ENCODE results near the gene ADAM29.

The ADAM29 gene

GRCh38 chr4:174935607-174936006 is 17.4 kb downstream of the ADAM29 start:
- H3K36me3 ChIP-seq (ENCODE audit: control insufficient read depth, insufficient read depth, low read length), result no peaks in the 10 kb centered on the region
- H3K4me1 ChIP-seq, result no peaks in the 10 kb centered on the region
- H3K79me2 ChIP-seq, result no peaks in the 10 kb centered on the region
- no peak overlapping the region for H3K9ac ChIP-seq
- H3K9me3 ChIP-seq (ENCODE audit: control insufficient read depth, low read length), result no peaks in the 10 kb centered on the region
- no peak overlapping the region for H2AFZ ChIP-seq
- H3K27me3 ChIP-seq (ENCODE audit: control insufficient read depth, insufficient read depth, low read length), result no peaks in the 10 kb centered on the region
- no peak for TF ChIP-seq CTCF (IDR thresholded peaks at IDR 0.05)
- no peak overlapping the region for H3K4me2 ChIP-seq (ENCODE audit: low read length)
- no peak overlapping the region for H3K27ac ChIP-seq
- H3K4me3 ChIP-seq (ENCODE audit: low read depth, low read length), result no peak overlapping the region

GRCh38 chr4:174940002-174940401 is 21.8 kb downstream of the ADAM29 start:
- no peaks in the 10 kb centered on the region for H3K36me3 ChIP-seq (ENCODE audit: control insufficient read depth, insufficient read depth, low read length)
- no peak overlapping the region for H3K4me3 ChIP-seq (ENCODE audit: low read depth, low read length)
- H3K27me3 ChIP-seq (ENCODE audit: control insufficient read depth, insufficient read depth, low read length), result no peaks in the 10 kb centered on the region
- no peak overlapping the region for H3K4me2 ChIP-seq (ENCODE audit: low read length)
- no peak for TF ChIP-seq CTCF (IDR thresholded peaks at IDR 0.05)
- no peak overlapping the region for H2AFZ ChIP-seq
- H3K27ac ChIP-seq, result no peak overlapping the region
- H3K9me3 ChIP-seq (ENCODE audit: control insufficient read depth, low read length), result no peaks in the 10 kb centered on the region
- H3K79me2 ChIP-seq, result no peaks in the 10 kb centered on the region
- no peaks in the 10 kb centered on the region for H3K4me1 ChIP-seq
- H3K9ac ChIP-seq, result no peak overlapping the region

GRCh38 chr4:174946246-174946645 is 28.1 kb downstream of the ADAM29 start:
- no peak for TF ChIP-seq CTCF (IDR thresholded peaks at IDR 0.05)
- H3K27ac ChIP-seq, result no peak overlapping the region
- no peak overlapping the region for H3K4me3 ChIP-seq (ENCODE audit: low read depth, low read length)
- H3K36me3 ChIP-seq (ENCODE audit: control insufficient read depth, insufficient read depth, low read length), result no peaks in the 10 kb centered on the region
- H3K27me3 ChIP-seq (ENCODE audit: control insufficient read depth, insufficient read depth, low read length), result no peaks in the 10 kb centered on the region
- H3K9ac ChIP-seq, result no peak overlapping the region
- no peak overlapping the region for H3K4me2 ChIP-seq (ENCODE audit: low read length)
- no peaks in the 10 kb centered on the region for H3K79me2 ChIP-seq
- no peaks in the 10 kb centered on the region for H3K9me3 ChIP-seq (ENCODE audit: control insufficient read depth, low read length)
- H2AFZ ChIP-seq, result no peak overlapping the region
- H3K4me1 ChIP-seq, result no peaks in the 10 kb centered on the region

DNA sequence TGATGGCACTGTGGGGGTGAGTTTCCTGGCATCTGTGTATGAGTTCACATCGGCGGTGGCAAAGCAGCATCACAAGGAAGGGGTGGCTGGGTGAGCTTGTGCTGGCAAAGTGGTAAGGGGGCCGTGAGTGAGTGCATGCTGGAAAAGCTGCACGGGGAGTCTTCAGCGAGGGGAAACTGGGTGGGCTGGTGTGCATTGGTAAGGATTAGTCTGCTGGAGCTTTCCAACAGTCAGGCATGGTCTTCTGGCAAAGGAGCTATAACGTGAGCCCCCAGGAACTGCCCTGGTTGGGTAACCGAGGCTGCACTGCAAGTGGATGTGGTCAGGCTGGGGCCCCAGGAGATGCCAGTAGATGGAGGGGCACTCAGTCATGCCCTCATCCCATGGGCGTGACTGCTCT is 30.7 kb downstream of the ADAM29 start:
- no peaks in the 10 kb centered on the region for H3K4me1 ChIP-seq
- no peak overlapping the region for H2AFZ ChIP-seq
- TF ChIP-seq CTCF (IDR thresholded peaks at IDR 0.05), result no peak
- no peaks in the 10 kb centered on the region for H3K79me2 ChIP-seq
- no peak overlapping the region for H3K4me2 ChIP-seq (ENCODE audit: low read length)
- no peak overlapping the region for H3K27ac ChIP-seq
- H3K36me3 ChIP-seq (ENCODE audit: control insufficient read depth, insufficient read depth, low read length), result no peaks in the 10 kb centered on the region
- H3K27me3 ChIP-seq (ENCODE audit: control insufficient read depth, insufficient read depth, low read length), result no peaks in the 10 kb centered on the region
- H3K4me3 ChIP-seq (ENCODE audit: low read depth, low read length), result no peak overlapping the region
- H3K9me3 ChIP-seq (ENCODE audit: control insufficient read depth, low read length), result no peaks in the 10 kb centered on the region
- H3K9ac ChIP-seq, result no peak overlapping the region

DNA sequence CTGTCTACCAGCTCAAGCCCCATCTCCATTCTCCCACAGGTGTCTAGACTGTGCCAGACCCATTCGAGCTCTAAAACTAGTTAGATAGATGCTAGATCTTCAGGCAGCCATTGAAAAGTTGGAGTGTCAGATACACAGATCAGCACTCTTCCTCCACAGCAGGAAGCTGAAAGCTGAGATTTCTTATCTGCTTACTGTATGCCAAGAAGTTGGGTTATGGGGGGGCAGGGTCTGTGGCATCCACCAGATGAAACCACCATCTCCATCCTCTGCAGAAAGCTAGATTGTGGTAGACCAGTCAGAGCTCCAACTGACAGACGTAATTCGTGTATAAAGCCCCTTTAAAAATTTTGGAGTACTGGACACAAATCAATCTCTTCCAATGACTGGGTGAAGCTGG is 54.8 kb downstream of the ADAM29 start:
- Histone ChIP-seq H3K9ac (no peak overlapping the region), H3K36me3 (ENCODE audit: control insufficient read depth, insufficient read depth, low read length) (no peaks in the 10 kb centered on the region), H3K9me3 (ENCODE audit: control insufficient read depth, low read length) (no peaks in the 10 kb centered on the region), H3K4me1 (no peaks in the 10 kb centered on the region), H3K27ac (no peak overlapping the region), H2AFZ (no peak overlapping the region), H3K27me3 (ENCODE audit: control insufficient read depth, insufficient read depth, low read length) (no peaks in the 10 kb centered on the region), H3K4me2 (ENCODE audit: low read length) (no peak overlapping the region), H3K79me2 (no peaks in the 10 kb centered on the region), H3K4me3 (ENCODE audit: low read depth, low read length) (no peak overlapping the region)
- no peak for TF ChIP-seq CTCF (IDR thresholded peaks at IDR 0.05)

Measured in parathyroid adenoma (tissue), 2 donors.